Natural killer cell (primary cell): ENCODE data around the gene LCN12. TPM values are rescaled to one million over a fixed set of nuclear protein-coding genes. Genes with fewer than 3 reads are reported as not detected.
A peak's percentile ranks its signal among the peaks of the same experiment; 100 is the strongest.

Source experiments
- ATAC-seq, 3 donors: fragments of 150-1000 bp in 2 of 3; fragments of 200-7000 bp in 1 of 3; cut with Tn5 transposase; 1 replicate in 1 of 3; 2 replicates in 2 of 3; pipeline ENCODE4 v1.10.0; 2021; ENCODE audit warnings: mild to moderate bottlenecking in 2 of 3, moderate library complexity in 2 of 3
- DNase-seq, 2 donors: peaks; one replicate each; pipeline versions ENCODE4 v3.0.0 to v3.0.0-alpha.2; 2013 to 2021; ENCODE audit warnings: mixed read lengths in 1 of 2
- H3K27ac ChIP-seq: one replicate; pipeline ENCODE4 v1.5.1; 2013; ENCODE audit warnings: mild to moderate bottlenecking, low read length
- H3K27me3 ChIP-seq: one replicate; pipeline ENCODE4 v1.6.1; 2013; ENCODE audit warnings: low read length; ENCODE audit not compliant: control insufficient read depth, insufficient read depth
- H3K36me3 ChIP-seq: one replicate; pipeline ENCODE4 v1.6.1; 2013; ENCODE audit warnings: low read length; ENCODE audit not compliant: control insufficient read depth, insufficient read depth
- H3K4me1 ChIP-seq: one replicate; pipeline ENCODE4 v1.6.1; 2013; ENCODE audit warnings: low read length; ENCODE audit not compliant: control insufficient read depth, insufficient read depth
- H3K4me3 ChIP-seq: one replicate; pipeline ENCODE4 v1.5.1; 2013; ENCODE audit warnings: low read length
- H3K9me3 ChIP-seq: one replicate; pipeline ENCODE4 v1.6.1; 2013; ENCODE audit warnings: low read length; ENCODE audit not compliant: control insufficient read depth, insufficient read depth
- H3K27ac Mint-ChIP-seq, 2 donors: one replicate each; pipeline ENCODE4 v1.8.0; 2022; ENCODE audit warnings: mild to moderate bottlenecking in 2 of 2, mixed read lengths in 2 of 2, moderate library complexity in 1 of 2
- H3K27me3 Mint-ChIP-seq, 2 donors: one replicate each; pipeline ENCODE4 v1.8.0; 2022; ENCODE audit warnings: low read depth in 2 of 2, mixed read lengths in 2 of 2
- H3K36me3 Mint-ChIP-seq: one replicate; pipeline ENCODE4 v1.8.0; 2022; ENCODE audit warnings: mixed read lengths
- H3K4me1 Mint-ChIP-seq, 2 donors: one replicate each; pipeline ENCODE4 v1.8.0; 2022; ENCODE audit warnings: mixed read lengths in 2 of 2
- H3K4me3 Mint-ChIP-seq: one replicate; pipeline ENCODE4 v1.8.0; 2022; ENCODE audit warnings: mild to moderate bottlenecking, moderate library complexity, mixed read lengths
- H3K9me3 Mint-ChIP-seq, 2 donors: one replicate each; pipeline ENCODE4 v1.8.0; 2022; ENCODE audit warnings: mixed read lengths in 2 of 2
- WGBS: methylation state at CpG from one replicate; pipeline ENCODE4 v1.1.7; 2013; ENCODE audit warnings: missing lambda C conversion rate; ENCODE audit not compliant: insufficient coverage; 5-methylcytosine and 5-hydroxymethylcytosine counted together
- intact Hi-C: fragments of 100-400 bp; cut with micrococcal nuclease; formaldehyde crosslinking; loops from one replicate; pipeline ENCODE4 v1.14.2; 2022
- total RNA-seq, 4 donors: library from RNA; stranded (reverse); fragments of 120-200 nt in 1 of 4; gene quantifications; one replicate each; pipeline versions ENCODE4 v1.2.3 to v1.2.4, GENCODE V29; 2013 to 2022
- TF ChIP-seq, protein P1 (sequence below): fragments of 200-600 bp; IDR thresholded peaks from one replicate; pipeline ENCODE4 v1.8.0; 2022; ENCODE audit warnings: antibody characterized with exemption

Gene LCN12
- total RNA-seq, 3 donors from 2014 or later (not counting 1 experiment from before 2014, with no cell fraction given), result 9.2 to 11.3 (median 9.8) TPM

DNA sequence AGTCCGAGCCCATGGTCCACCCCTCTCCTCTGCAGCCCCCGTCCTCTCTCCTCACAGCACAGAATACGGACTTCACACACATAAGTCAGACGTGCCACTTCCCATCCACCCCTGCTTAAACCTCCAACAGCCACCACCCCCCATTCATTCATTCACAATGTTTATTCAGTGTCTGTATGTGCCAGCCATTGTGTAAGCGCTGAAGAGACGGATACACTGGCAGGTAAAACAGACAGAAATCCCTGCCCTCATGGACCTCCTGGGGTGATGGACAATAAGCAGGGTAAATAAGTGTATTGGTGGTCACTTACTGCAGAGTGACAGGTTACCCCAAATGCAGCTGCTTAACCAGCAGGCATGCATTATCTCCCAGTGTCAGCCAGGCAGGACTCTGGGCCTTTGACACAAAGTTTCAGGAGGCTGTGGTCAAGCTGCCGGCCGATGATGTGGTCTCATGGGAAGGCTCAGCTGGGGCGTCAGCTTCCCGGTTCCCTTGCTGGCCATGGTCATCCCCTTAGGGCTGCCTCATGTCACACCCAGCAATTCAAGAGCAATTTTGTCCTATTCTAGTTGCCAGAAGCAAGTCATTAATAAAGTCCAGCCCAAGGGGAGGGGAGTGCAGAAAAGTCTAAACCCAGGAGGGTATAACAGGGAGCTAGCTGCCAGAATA lies 38.3 kb downstream of the LCN12 start:
- H3K9me3 Mint-ChIP-seq, result no peaks in the 10 kb centered on the region
- no peak overlapping the region for H3K4me3 ChIP-seq
- no peak overlapping the region for H3K27ac ChIP-seq
- DNase-seq, result no peak
- peaks cover 0 to 4% of the 10 kb centered on the region in 2 donors for H3K27me3 Mint-ChIP-seq
- H3K36me3 Mint-ChIP-seq, result no peaks in the 10 kb centered on the region
- intact Hi-C loops, result no loop called here
- no peaks in the 10 kb centered on the region for H3K9me3 ChIP-seq
- peaks cover 2% of the 10 kb centered on the region for H3K27me3 ChIP-seq
- peaks cover 15 to 41% of the 10 kb centered on the region in 2 donors for H3K4me1 Mint-ChIP-seq
- no peak for ATAC-seq
- H3K4me1 ChIP-seq, result peaks cover 35% of the 10 kb centered on the region
- H3K36me3 ChIP-seq, result peaks cover 16% of the 10 kb centered on the region
- H3K27ac Mint-ChIP-seq, result peak overlapping the region; percentile 92 to 96
- peak overlapping the region; percentile 38 for H3K4me3 Mint-ChIP-seq
- WGBS, result 87% methylated on average over 10 of the region's 10 CpGs
- TF ChIP-seq, protein P1, sequence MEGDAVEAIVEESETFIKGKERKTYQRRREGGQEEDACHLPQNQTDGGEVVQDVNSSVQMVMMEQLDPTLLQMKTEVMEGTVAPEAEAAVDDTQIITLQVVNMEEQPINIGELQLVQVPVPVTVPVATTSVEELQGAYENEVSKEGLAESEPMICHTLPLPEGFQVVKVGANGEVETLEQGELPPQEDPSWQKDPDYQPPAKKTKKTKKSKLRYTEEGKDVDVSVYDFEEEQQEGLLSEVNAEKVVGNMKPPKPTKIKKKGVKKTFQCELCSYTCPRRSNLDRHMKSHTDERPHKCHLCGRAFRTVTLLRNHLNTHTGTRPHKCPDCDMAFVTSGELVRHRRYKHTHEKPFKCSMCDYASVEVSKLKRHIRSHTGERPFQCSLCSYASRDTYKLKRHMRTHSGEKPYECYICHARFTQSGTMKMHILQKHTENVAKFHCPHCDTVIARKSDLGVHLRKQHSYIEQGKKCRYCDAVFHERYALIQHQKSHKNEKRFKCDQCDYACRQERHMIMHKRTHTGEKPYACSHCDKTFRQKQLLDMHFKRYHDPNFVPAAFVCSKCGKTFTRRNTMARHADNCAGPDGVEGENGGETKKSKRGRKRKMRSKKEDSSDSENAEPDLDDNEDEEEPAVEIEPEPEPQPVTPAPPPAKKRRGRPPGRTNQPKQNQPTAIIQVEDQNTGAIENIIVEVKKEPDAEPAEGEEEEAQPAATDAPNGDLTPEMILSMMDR, result no peak

DNA sequence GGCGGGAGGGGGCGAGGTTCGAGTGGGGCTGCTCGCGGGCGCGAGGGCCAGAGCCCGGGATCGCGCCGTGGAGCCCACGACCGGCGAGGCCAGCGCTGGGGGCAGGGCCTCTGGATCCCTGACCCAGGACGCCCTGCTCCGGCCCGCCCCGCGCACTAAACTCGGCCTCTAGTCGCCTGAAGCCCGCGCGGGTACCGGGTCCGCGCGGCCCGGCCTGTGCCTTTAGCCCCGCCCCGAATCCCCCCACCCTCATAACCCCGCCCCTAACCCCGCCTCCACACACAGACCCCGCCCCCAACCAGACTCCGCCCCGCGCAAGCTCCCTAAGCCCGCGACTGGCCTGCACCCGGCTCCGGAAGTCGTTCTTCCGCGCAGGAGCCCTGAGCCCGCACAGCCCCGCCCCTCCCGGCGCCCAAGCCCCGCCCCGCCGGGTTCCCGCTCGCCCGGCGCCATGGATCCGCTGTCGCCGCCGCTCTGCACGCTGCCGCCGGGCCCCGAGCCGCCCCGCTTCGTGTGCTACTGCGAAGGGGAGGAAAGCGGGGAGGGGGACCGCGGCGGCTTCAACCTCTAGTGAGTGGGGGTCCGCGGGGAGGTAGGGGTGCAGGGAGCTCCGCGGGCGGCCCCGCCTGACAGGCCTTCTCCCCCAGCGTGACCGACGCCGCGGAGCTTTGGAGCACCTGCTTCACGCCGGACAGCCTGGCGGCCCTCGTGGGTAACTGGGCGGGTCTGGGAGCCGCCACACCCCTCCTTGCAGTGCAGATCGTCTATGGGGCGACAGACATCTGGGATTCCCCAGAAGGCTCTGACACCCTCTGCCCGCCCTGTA lies 40.1 kb downstream of the LCN12 start, which contains the start of gene PAXX:
Gene PAXX, plus strand, starts transcription at position 430 of the 826 bp plus-strand sequence. Its CDS starts 22 bp downstream, at position 452.
- Histone ChIP-seq H3K4me1 (peaks cover 53% of the 10 kb centered on the region), H3K27me3 (peaks cover 2% of the 10 kb centered on the region), H3K4me3 (peak within 1 kb of the TSS; percentile 81), H3K27ac (peak within 1 kb of the TSS; percentile 96), H3K9me3 (no peaks in the 10 kb centered on the region), H3K36me3 (peaks cover 16% of the 10 kb centered on the region)
- H3K27me3 Mint-ChIP-seq, result peaks cover 0 to 4% of the 10 kb centered on the region in 2 donors
- TF ChIP-seq, protein P1, result no peak
- peaks cover 15 to 52% of the 10 kb centered on the region in 2 donors for H3K4me1 Mint-ChIP-seq
- intact Hi-C loops, result loop anchor here (1.0 to 2.0 kb wide), 3 partner anchors 14 to 110 kb away; no protein-coding TSS in a partner anchor
- ATAC-seq, result peak; percentile 75 to 91 (median 77)
- DNase-seq, result peak; percentile 92 to 95
- H3K27ac Mint-ChIP-seq, result peak within 1 kb of the TSS; percentile 92 to 96
- peak within 1 kb of the TSS; percentile 88 for H3K4me3 Mint-ChIP-seq
- H3K36me3 Mint-ChIP-seq, result no peaks in the 10 kb centered on the region
- H3K9me3 Mint-ChIP-seq, result no peaks in the 10 kb centered on the region
- under 1% methylated on average over 90 of the region's 92 CpGs for WGBS

DNA sequence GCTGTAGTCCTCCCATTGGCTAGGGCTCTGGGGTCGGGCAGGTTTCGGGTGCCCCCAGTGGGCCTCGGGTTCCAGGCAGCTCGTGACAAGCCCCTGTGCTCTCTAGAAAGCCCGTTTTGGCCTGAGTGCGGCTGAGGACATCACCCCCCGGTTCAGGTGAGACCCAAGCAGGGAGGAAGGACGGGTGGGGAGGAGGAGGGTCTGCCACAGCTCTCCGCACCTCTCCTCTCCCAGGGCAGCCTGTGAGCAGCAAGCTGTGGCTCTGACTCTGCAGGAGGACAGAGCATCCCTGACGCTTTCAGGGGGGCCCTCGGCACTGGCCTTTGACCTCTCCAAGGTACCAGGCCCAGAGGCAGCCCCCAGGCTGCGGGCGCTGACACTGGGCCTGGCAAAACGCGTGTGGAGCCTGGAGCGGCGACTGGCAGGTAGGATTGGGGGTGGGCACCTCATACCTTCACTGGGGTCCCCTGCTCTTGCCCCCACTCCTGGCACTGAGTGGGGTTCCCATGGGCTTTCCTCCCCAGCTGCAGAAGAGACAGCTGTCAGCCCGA lies 40.8 kb downstream of the LCN12 start:
- Mint-ChIP-seq H3K4me3 (peak overlapping the region; percentile 88), H3K36me3 (no peaks in the 10 kb centered on the region), H3K27ac (peak overlapping the region; percentile 92 to 96), H3K9me3 (no peaks in the 10 kb centered on the region), H3K4me1 (peaks cover 21 to 58% of the 10 kb centered on the region in 2 donors), H3K27me3 (peaks cover 0 to 2% of the 10 kb centered on the region in 2 donors)
- DNase-seq (no peak), ATAC-seq (no peak)
- Histone ChIP-seq H3K27me3 (no peaks in the 10 kb centered on the region), H3K27ac (peak overlapping the region; percentile 96), H3K4me3 (peak overlapping the region; percentile 81), H3K36me3 (peaks cover 16% of the 10 kb centered on the region), H3K9me3 (no peaks in the 10 kb centered on the region), H3K4me1 (peaks cover 60% of the 10 kb centered on the region)
- intact Hi-C loops, result loop anchor here (1.0 to 2.0 kb wide), 3 partner anchors 15 to 111 kb away; no protein-coding TSS in a partner anchor
- 34% methylated on average over 18 of the region's 18 CpGs for WGBS
- TF ChIP-seq, protein P1, result no peak
